GM23338 (cell line): ENCODE data around the gene GADL1. TPM values are rescaled to one million over a fixed set of nuclear protein-coding genes. Genes with fewer than 3 reads are reported as not detected.

Source experiments
- CREB1 ChIP-seq: fragments of 250-450 bp; sonication (Bioruptor Pico); IDR thresholded peaks from 2 replicates; pipeline ENCODE4 v1.5.0; 2020; ENCODE audit warnings: low read depth, mild to moderate bottlenecking, moderate library complexity
- EZH2 ChIP-seq: fragments of 200-600 bp; sonication (generic); IDR thresholded peaks from one replicate; pipeline ENCODE4 v1.8.0; 2017; ENCODE audit warnings: antibody characterized with exemption, mild to moderate bottlenecking, low read depth; ENCODE audit not compliant: unreplicated experiment
- POLR2AphosphoS5 ChIP-seq: IDR thresholded peaks from 2 replicates; pipeline ENCODE4 v1.6.1; 2016; ENCODE audit warnings: antibody characterized with exemption, low read depth
- polyA plus RNA-seq: library from polyadenylated mRNA; unstranded; fragments of >200 nt; fragmentation: Nextera tagmentation; extraction: Ambion mirVana; gene quantifications from 2 replicates; pipeline ENCODE4 v1.2.1, GENCODE V29; 2016
- total RNA-seq: library from RNA; depleted of rRNA; stranded (reverse); fragments of >200 nt; shearing (Covaris generic); gene quantifications from 2 replicates; pipeline ENCODE4 v1.2.3, GENCODE V29; 2014
- TF ChIP-seq, protein P1 (sequence below): fragments of 250-450 bp; sonication (Bioruptor Pico); IDR thresholded peaks from 2 replicates; pipeline ENCODE4 v1.5.0; 2020; ENCODE audit warnings: mild to moderate bottlenecking, moderate library complexity
- TF ChIP-seq, protein P2 (sequence below): IDR thresholded peaks from 2 replicates; pipeline ENCODE4 v1.6.1; 2016; ENCODE audit warnings: antibody characterized with exemption
- TF ChIP-seq, protein P3 (sequence below), 2 experiments: fragments of 200-600 bp in 1 of 2; sonication (generic) in 1 of 2; conservative IDR thresholded peaks; 2 replicates each; pipeline versions ENCODE4 v1.5.1 to v1.6.1; 2016 to 2017; ENCODE audit warnings: antibody characterized with exemption in 2 of 2, low read depth in 2 of 2, mild to moderate bottlenecking in 2 of 2, moderate library complexity in 1 of 2

The GADL1 gene
- total and polyA plus RNA-seq, 2 experiments from 2014 or later = 0.35 to 0.50 TPM

- TF ChIP-seq, protein P1, sequence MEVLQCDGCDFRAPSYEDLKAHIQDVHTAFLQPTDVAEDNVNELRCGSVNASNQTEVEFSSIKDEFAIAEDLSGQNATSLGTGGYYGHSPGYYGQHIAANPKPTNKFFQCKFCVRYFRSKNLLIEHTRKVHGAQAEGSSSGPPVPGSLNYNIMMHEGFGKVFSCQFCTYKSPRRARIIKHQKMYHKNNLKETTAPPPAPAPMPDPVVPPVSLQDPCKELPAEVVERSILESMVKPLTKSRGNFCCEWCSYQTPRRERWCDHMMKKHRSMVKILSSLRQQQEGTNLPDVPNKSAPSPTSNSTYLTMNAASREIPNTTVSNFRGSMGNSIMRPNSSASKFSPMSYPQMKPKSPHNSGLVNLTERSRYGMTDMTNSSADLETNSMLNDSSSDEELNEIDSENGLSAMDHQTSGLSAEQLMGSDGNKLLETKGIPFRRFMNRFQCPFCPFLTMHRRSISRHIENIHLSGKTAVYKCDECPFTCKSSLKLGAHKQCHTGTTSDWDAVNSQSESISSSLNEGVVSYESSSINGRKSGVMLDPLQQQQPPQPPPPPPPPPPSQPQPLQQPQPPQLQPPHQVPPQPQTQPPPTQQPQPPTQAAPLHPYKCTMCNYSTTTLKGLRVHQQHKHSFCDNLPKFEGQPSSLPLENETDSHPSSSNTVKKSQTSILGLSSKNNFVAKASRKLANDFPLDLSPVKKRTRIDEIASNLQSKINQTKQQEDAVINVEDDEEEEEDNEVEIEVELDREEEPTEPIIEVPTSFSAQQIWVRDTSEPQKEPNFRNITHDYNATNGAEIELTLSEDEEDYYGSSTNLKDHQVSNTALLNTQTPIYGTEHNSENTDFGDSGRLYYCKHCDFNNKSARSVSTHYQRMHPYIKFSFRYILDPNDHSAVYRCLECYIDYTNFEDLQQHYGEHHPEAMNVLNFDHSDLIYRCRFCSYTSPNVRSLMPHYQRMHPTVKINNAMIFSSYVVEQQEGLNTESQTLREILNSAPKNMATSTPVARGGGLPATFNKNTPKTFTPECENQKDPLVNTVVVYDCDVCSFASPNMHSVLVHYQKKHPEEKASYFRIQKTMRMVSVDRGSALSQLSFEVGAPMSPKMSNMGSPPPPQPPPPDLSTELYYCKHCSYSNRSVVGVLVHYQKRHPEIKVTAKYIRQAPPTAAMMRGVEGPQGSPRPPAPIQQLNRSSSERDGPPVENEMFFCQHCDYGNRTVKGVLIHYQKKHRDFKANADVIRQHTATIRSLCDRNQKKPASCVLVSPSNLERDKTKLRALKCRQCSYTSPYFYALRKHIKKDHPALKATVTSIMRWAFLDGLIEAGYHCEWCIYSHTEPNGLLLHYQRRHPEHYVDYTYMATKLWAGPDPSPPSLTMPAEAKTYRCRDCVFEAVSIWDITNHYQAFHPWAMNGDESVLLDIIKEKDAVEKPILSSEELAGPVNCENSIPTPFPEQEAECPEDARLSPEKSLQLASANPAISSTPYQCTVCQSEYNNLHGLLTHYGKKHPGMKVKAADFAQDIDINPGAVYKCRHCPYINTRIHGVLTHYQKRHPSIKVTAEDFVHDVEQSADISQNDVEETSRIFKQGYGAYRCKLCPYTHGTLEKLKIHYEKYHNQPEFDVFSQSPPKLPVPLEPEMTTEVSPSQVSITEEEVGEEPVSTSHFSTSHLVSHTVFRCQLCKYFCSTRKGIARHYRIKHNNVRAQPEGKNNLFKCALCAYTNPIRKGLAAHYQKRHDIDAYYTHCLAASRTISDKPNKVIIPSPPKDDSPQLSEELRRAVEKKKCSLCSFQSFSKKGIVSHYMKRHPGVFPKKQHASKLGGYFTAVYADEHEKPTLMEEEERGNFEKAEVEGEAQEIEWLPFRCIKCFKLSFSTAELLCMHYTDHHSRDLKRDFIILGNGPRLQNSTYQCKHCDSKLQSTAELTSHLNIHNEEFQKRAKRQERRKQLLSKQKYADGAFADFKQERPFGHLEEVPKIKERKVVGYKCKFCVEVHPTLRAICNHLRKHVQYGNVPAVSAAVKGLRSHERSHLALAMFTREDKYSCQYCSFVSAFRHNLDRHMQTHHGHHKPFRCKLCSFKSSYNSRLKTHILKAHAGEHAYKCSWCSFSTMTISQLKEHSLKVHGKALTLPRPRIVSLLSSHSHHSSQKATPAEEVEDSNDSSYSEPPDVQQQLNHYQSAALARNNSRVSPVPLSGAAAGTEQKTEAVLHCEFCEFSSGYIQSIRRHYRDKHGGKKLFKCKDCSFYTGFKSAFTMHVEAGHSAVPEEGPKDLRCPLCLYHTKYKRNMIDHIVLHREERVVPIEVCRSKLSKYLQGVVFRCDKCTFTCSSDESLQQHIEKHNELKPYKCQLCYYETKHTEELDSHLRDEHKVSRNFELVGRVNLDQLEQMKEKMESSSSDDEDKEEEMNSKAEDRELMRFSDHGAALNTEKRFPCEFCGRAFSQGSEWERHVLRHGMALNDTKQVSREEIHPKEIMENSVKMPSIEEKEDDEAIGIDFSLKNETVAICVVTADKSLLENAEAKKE = no peak
- TF ChIP-seq, protein P2, sequence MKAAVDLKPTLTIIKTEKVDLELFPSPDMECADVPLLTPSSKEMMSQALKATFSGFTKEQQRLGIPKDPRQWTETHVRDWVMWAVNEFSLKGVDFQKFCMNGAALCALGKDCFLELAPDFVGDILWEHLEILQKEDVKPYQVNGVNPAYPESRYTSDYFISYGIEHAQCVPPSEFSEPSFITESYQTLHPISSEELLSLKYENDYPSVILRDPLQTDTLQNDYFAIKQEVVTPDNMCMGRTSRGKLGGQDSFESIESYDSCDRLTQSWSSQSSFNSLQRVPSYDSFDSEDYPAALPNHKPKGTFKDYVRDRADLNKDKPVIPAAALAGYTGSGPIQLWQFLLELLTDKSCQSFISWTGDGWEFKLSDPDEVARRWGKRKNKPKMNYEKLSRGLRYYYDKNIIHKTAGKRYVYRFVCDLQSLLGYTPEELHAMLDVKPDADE = no peak
- TF ChIP-seq, protein P3, sequence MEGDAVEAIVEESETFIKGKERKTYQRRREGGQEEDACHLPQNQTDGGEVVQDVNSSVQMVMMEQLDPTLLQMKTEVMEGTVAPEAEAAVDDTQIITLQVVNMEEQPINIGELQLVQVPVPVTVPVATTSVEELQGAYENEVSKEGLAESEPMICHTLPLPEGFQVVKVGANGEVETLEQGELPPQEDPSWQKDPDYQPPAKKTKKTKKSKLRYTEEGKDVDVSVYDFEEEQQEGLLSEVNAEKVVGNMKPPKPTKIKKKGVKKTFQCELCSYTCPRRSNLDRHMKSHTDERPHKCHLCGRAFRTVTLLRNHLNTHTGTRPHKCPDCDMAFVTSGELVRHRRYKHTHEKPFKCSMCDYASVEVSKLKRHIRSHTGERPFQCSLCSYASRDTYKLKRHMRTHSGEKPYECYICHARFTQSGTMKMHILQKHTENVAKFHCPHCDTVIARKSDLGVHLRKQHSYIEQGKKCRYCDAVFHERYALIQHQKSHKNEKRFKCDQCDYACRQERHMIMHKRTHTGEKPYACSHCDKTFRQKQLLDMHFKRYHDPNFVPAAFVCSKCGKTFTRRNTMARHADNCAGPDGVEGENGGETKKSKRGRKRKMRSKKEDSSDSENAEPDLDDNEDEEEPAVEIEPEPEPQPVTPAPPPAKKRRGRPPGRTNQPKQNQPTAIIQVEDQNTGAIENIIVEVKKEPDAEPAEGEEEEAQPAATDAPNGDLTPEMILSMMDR (conservative IDR thresholded peaks at IDR 0.05; ENCODE audit: low read depth in 2 of 2) = no peak
- no peak for TF ChIP-seq CREB1 (CRISPR knock-in tag)
- TF ChIP-seq POLR2AphosphoS5 = no peak
- TF ChIP-seq EZH2 = no peak
Observed at GRCh38 chr3:30743641-30744317, 150.7 kb downstream of the GADL1 start (continued).
